ENCODE data around the gene IFFO2.

Gene IFFO2

DNA sequence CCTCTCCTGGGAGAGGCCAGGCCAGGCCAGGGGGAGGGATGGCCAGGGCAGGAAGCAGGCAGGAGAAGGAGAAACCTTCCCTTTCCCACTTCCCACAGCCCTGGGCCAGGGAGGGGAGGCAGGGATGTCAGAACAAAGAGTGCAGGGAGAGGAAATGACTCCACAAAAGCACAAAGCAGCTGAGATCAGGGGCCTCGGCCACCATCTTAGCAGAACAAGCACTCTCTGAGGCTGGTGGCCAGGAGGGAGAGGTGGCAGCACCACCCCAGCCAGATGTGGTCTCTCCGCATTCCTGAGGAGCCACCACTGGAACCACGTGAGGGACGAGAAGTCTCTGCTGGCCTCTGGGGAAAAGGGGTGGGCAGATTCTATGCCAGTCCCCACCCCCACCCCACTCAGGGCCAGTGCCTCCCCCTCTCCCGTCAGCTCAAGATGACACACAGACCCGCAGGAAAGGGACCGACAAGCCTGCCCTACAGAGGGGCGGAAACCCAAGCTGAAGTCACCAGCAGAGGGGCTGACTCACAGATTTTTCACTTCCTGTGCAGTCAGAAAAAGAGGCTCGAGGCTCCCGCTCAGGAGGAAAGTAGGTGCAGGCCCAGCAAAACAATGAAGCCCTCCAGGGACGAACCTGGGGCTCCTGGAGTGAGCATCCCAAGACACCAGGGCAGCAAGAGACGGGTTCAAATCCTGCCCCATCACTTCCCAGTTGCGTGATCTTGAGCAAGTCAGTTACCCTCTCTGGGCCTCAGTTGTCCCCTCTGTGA is 30.0 kb downstream of the IFFO2 start:
- in situ Hi-C loops (cut with HindIII; ENCODE audit: low pct_ligation_motif_present, low pct_unique_long_range_greater_than_20kb, low sequenced_read_pairs) = no loop called here
- peak; percentile 84 for DNase-seq

DNA sequence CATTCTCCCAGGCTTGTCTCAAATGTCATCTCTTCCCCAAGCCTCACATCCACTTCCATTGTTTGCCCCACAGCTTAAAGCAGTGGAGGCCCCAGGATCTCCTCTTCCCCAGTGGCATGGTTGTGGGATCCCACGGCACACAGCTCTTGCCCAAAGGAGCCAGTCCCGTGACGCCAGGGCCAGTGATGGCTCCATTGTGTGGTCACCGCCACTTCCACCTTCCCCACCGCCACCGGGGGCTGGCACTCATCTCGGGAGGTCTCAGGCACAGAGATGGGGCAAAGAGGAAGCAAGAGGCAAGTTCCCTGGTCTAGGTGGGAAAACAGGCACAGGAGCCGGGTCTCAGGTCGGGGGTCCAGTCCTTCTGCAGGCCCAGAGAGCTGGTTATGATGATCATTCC is 31.2 kb downstream of the IFFO2 start:
- DNase-seq = no peak
- in situ Hi-C loops (cut with HindIII; ENCODE audit: low pct_ligation_motif_present, low pct_unique_long_range_greater_than_20kb, low sequenced_read_pairs) = no loop called here

- in situ Hi-C loops (cut with HindIII; ENCODE audit: low pct_ligation_motif_present, low pct_unique_long_range_greater_than_20kb, low sequenced_read_pairs) = no loop called here
- no peak for DNase-seq
Measured at GRCh38 chr1:18924221-18924691, 32.2 kb downstream of the IFFO2 start.

- in situ Hi-C loops (cut with HindIII; ENCODE audit: low pct_ligation_motif_present, low pct_unique_long_range_greater_than_20kb, low sequenced_read_pairs) = no loop called here
- DNase-seq = no peak
Measured at GRCh38 chr1:18923756-18924211, 32.7 kb downstream of the IFFO2 start.

DNA sequence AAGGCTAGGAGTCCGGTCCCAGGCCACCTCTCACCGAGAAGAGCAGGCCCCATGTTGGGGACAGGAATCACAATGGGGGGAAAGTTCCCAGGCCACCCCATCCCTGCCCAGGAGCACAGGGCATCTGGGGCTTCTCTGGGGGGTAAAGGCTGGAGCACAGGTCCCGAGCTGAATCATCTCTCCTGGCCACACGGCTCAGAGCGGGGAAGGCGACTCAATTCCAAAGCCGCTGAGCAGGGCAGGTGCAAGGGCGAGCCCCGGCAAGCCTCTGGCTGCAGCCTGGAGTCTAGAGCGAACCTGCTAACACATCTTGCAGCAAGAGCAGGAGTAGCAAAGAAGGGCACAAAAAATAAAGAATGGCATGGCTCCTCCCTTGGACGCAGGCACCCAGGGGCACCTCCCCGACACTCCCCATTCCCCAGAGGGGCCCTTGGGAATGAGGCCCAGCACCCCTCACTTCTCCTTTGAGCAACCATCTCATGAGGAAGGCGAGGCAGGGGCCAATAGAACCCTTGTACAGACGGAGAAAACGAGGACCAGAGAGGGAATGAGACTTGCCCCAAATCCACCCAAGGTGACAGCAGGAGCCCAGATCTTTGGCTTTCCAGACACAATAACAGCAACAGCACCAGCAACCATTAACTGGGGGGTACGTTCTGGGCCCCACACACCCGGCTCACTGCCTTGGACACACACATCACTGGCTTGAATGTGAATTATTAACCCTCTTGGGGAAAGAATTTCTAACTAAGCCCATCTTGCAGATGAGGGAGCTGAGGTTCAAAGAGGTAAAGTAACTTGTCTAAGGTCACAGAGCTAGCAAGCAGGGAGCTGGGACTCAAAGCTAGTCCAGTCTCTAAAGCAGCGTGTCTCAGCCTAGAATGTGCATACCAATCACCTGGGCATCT is 33.4 kb downstream of the IFFO2 start:
- in situ Hi-C loops (cut with HindIII; ENCODE audit: low pct_ligation_motif_present, low pct_unique_long_range_greater_than_20kb, low sequenced_read_pairs) = no loop called here
- DNase-seq = no peak

GRCh38 chr1:18922319-18922726 is 34.2 kb downstream of the IFFO2 start:
- in situ Hi-C loops (cut with HindIII; ENCODE audit: low pct_ligation_motif_present, low pct_unique_long_range_greater_than_20kb, low sequenced_read_pairs) = no loop called here

DNA sequence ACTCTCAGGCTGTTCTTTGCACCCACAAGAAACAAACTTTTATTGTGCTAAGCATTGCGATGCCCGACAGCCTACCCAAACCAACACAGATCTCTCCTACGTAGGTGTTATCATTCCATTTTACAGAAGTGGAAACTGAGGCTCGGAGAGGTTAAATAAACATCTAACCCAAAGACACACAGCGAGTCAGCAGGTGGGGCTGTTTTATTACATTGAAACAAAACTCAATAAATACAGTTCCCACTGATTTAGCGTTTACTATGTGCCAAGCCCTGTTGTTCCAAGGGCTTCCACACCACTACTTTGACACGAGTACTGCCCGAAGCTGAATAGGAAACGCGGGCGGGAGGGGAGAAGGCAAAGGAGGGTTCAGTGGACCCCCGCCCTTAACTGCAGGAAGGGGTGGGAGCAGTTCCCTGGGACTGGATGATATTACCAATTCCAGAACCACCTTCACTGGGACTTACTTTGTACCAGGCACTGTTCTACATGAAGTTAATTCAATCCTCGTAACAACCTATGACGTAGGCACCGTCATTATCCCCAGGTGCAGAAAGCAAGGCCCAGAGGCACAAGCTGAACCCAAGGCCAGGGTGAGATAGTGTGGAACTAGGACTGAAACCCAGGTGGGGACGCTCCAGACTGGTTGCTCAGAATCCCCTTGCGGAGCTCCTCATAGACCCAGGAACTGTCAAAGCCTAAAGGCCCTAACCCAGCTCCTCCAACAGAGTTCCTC is 34.8 kb downstream of the IFFO2 start:
- in situ Hi-C loops (cut with HindIII; ENCODE audit: low pct_ligation_motif_present, low pct_unique_long_range_greater_than_20kb, low sequenced_read_pairs) = no loop called here
- DNase-seq = no peak

More at GRCh38 chr1:18922319-18922726, 34.2 kb downstream of the IFFO2 start:
- DNase-seq = no peak

GRCh38 chr1:18920931-18921330 is 35.5 kb downstream of the IFFO2 start:
- in situ Hi-C loops (cut with HindIII; ENCODE audit: low pct_ligation_motif_present, low pct_unique_long_range_greater_than_20kb, low sequenced_read_pairs) = no loop called here
- no peak for DNase-seq

GRCh38 chr1:18919956-18920355 is 36.5 kb downstream of the IFFO2 start:
- in situ Hi-C loops (cut with HindIII; ENCODE audit: low pct_ligation_motif_present, low pct_unique_long_range_greater_than_20kb, low sequenced_read_pairs) = no loop called here
- no peak for DNase-seq

- in situ Hi-C loops (cut with HindIII; ENCODE audit: low pct_ligation_motif_present, low pct_unique_long_range_greater_than_20kb, low sequenced_read_pairs) = no loop called here
Measured at GRCh38 chr1:18919197-18919905, 37.1 kb downstream of the IFFO2 start.

GRCh38 chr1:18918417-18918816 is 38.1 kb downstream of the IFFO2 start:
- no peak for DNase-seq
- in situ Hi-C loops (cut with HindIII; ENCODE audit: low pct_ligation_motif_present, low pct_unique_long_range_greater_than_20kb, low sequenced_read_pairs) = no loop called here

More at GRCh38 chr1:18919197-18919905, 37.1 kb downstream of the IFFO2 start:
- no peak for DNase-seq

- in situ Hi-C loops (cut with HindIII; ENCODE audit: low pct_ligation_motif_present, low pct_unique_long_range_greater_than_20kb, low sequenced_read_pairs) = no loop called here
- no peak for DNase-seq
Measured at GRCh38 chr1:18917071-18917799, 39.2 kb downstream of the IFFO2 start.

- in situ Hi-C loops (cut with HindIII; ENCODE audit: low pct_ligation_motif_present, low pct_unique_long_range_greater_than_20kb, low sequenced_read_pairs) = no loop called here
Measured at GRCh38 chr1:18915341-18915740, 41.1 kb downstream of the IFFO2 start.

GRCh38 chr1:18913065-18913835 is 43.2 kb downstream of the IFFO2 start:
- in situ Hi-C loops (cut with HindIII; ENCODE audit: low pct_ligation_motif_present, low pct_unique_long_range_greater_than_20kb, low sequenced_read_pairs) = no loop called here
- peak; percentile 84 for DNase-seq

More at GRCh38 chr1:18915341-18915740, 41.1 kb downstream of the IFFO2 start:
- no peak for DNase-seq

GRCh38 chr1:18912550-18912949 is 43.9 kb downstream of the IFFO2 start:
- in situ Hi-C loops (cut with HindIII; ENCODE audit: low pct_ligation_motif_present, low pct_unique_long_range_greater_than_20kb, low sequenced_read_pairs) = no loop called here
- DNase-seq = no peak

GRCh38 chr1:18908911-18909771 is 47.3 kb downstream of the IFFO2 start:
- in situ Hi-C loops (cut with HindIII; ENCODE audit: low pct_ligation_motif_present, low pct_unique_long_range_greater_than_20kb, low sequenced_read_pairs) = no loop called here
- DNase-seq = no peak

All from ACHN (cell line).